HL-60 (cell line): ENCODE results near the gene FOXP4.

ENCODE experiments used
- DNase-seq, 2 experiments: peaks; one replicate each; pipeline ENCODE4 v3.0.0-alpha.2; 2010 to 2020; ENCODE audit warnings: low read depth in 1 of 2, low spot score in 1 of 2
- H3K27ac ChIP-seq: fragments of 250-450 bp; sonication (Bioruptor Pico); replicated peaks from 2 replicates; pipeline ENCODE4 v1.5.1; 2020; ENCODE audit warnings: mild to moderate bottlenecking, moderate library complexity
- H3K27me3 ChIP-seq: fragments of 250-450 bp; sonication (Bioruptor Pico); 2 replicates; pipeline ENCODE4 v1.5.1; 2021; ENCODE audit warnings: mild to moderate bottlenecking, moderate library complexity; ENCODE audit not compliant: insufficient read depth, poor library complexity, severe bottlenecking
- H3K4me3 ChIP-seq: replicated peaks from 2 replicates; pipeline ENCODE4 v1.5.1; 2011; ENCODE audit warnings: mild to moderate bottlenecking, control low read depth, low read length; ENCODE audit not compliant: insufficient read depth
- CTCF ChIP-seq: IDR thresholded peaks from one replicate; pipeline ENCODE4 v1.5.1; 2011; ENCODE audit warnings: low read length, control low read depth, inconsistent platforms; ENCODE audit not compliant: insufficient read depth
- GABPA ChIP-seq: IDR thresholded peaks from 2 replicates; pipeline ENCODE4 v1.6.1; 2012; ENCODE audit warnings: low read depth
- POLR2AphosphoS5 ChIP-seq: IDR thresholded peaks from 2 replicates; pipeline ENCODE4 v1.6.1; 2012; ENCODE audit warnings: low read depth
- REST ChIP-seq: IDR thresholded peaks from 2 replicates; pipeline ENCODE4 v1.6.1; 2012; ENCODE audit warnings: low read depth; ENCODE audit not compliant: insufficient replicate concordance
- SPI1 ChIP-seq: IDR thresholded peaks from 2 replicates; pipeline ENCODE4 v1.6.1; 2012; ENCODE audit warnings: low read depth, mild to moderate bottlenecking, borderline replicate concordance

FOXP4 gene

GRCh38 chr6:41635365-41635764 is 89.2 kb downstream of the FOXP4 start:
- DNase-seq = no peak
- H3K4me3 ChIP-seq = no peak overlapping the region
- H3K27ac ChIP-seq = no peak overlapping the region
- TF ChIP-seq POLR2AphosphoS5 (no peak), CTCF (no peak), REST (no peak), GABPA (no peak), SPI1 (no peak)
- peaks cover 38% of the 10 kb centered on the region for H3K27me3 ChIP-seq

GRCh38 chr6:41636833-41637193 is 90.6 kb downstream of the FOXP4 start:
- no peak for TF ChIP-seq SPI1
- TF ChIP-seq POLR2AphosphoS5 = no peak
- TF ChIP-seq GABPA = no peak
- no peak for TF ChIP-seq CTCF
- TF ChIP-seq REST = no peak
- no peak overlapping the region for H3K27ac ChIP-seq
- no peak overlapping the region for H3K4me3 ChIP-seq
- DNase-seq = no peak
- H3K27me3 ChIP-seq = peaks cover 42% of the 10 kb centered on the region

GRCh38 chr6:41637194-41638001 is 91.2 kb downstream of the FOXP4 start:
- Histone ChIP-seq H3K4me3 (no peak overlapping the region), H3K27ac (no peak overlapping the region), H3K27me3 (peaks cover 39% of the 10 kb centered on the region)
- no peak for TF ChIP-seq GABPA
- no peak for TF ChIP-seq SPI1
- TF ChIP-seq POLR2AphosphoS5 = no peak
- TF ChIP-seq CTCF = no peak
- no peak for TF ChIP-seq REST
- DNase-seq = no peak
